ENCODE data around the gene FER. TPM values are rescaled to one million over a fixed set of nuclear protein-coding genes. Genes with fewer than 3 reads are reported as not detected.
"Not testable (repeated sequence)": the region's sequence is repeated elsewhere in the genome, so short reads cannot be mapped to it uniquely, and the experiment has no call there.

The FER gene
- total and polyA plus RNA-seq, 2 experiments from 2014 or later: 25.9 to 30.7 TPM

DNA sequence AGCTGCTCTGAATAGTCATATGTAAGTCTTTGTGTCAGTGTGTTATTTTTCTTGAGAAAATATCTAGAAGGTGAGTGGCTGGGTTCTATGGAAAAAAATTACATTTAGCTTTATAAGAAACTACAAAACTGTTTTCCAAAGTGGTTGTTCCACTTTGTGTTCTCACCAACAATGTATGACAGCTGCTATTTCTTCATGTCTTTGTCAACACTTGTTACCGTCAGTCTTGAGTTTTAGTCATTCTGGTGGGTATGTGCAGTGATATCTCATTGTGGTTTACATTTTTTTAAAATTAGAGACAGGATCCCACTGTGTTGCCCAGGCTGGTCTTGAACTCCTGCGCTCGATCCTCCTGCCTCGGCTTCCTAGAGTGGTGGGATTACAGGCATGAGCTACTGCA, 415.6 kb downstream of the FER start:
- Histone ChIP-seq H3K4me3 (no peak overlapping the region), H3K27me3 (no peaks in the 10 kb centered on the region), H3K9me3 (ENCODE audit: low read depth) (no peaks in the 10 kb centered on the region), H3K4me1 (ENCODE audit: low read depth) (peaks cover 6% of the 10 kb centered on the region), H3K27ac (no peak overlapping the region), H3K36me3 (no peaks in the 10 kb centered on the region)
- DNase-seq (ENCODE audit: low read depth in 1 of 2, low spot score in 1 of 2): no peak
- TF ChIP-seq, protein P1, sequence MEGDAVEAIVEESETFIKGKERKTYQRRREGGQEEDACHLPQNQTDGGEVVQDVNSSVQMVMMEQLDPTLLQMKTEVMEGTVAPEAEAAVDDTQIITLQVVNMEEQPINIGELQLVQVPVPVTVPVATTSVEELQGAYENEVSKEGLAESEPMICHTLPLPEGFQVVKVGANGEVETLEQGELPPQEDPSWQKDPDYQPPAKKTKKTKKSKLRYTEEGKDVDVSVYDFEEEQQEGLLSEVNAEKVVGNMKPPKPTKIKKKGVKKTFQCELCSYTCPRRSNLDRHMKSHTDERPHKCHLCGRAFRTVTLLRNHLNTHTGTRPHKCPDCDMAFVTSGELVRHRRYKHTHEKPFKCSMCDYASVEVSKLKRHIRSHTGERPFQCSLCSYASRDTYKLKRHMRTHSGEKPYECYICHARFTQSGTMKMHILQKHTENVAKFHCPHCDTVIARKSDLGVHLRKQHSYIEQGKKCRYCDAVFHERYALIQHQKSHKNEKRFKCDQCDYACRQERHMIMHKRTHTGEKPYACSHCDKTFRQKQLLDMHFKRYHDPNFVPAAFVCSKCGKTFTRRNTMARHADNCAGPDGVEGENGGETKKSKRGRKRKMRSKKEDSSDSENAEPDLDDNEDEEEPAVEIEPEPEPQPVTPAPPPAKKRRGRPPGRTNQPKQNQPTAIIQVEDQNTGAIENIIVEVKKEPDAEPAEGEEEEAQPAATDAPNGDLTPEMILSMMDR (IDR thresholded peaks at IDR 0.05; ENCODE audit: low read depth, low read length): no peak

DNA sequence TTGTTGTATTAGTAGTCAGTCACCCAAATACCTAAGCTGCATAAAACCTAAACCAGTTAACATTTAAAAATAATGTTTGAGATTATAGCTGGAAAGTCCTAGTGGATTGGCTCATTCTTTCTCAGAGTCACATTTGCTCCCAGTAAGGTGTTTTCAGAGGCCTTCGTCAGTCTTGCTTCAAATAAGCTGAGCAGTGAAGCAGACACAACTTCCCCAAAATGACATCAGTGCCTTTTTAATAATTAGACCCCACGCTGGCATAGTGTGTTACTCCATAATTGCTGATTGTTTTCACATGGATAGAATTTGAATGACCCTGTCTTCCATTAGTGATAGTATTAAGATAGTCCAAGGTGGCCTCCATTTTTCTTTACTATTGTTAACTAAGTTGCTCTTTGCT, 416.3 kb downstream of the FER start:
- no peaks in the 10 kb centered on the region for H3K27me3 ChIP-seq
- no peak overlapping the region for H3K4me3 ChIP-seq
- H3K9me3 ChIP-seq (ENCODE audit: low read depth): no peaks in the 10 kb centered on the region
- no peaks in the 10 kb centered on the region for H3K36me3 ChIP-seq
- peaks cover 6% of the 10 kb centered on the region for H3K4me1 ChIP-seq (ENCODE audit: low read depth)
- no peak for DNase-seq (ENCODE audit: low read depth in 1 of 2, low spot score in 1 of 2)
- TF ChIP-seq, protein P1 (IDR thresholded peaks at IDR 0.05; ENCODE audit: low read depth, low read length): no peak
- no peak overlapping the region for H3K27ac ChIP-seq

DNA sequence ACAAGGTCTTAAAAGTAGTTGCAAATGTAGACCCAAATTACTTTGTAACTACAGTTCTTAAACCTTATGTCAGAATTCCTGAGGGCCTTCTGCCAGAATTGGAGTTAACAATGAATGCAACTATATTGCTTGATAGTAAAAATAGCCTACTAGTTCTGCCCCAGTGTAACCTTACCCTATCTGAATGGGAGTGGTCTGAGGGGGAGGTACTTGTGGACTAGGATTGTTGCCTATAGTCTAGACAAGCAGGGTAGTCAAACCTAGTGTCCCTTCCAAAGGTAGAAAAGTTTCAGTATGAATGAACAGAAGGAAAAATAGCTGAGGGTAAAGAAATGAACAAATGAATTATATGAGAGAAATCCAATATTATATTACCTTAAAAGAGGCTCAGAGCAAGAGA, 419.9 kb downstream of the FER start:
- Histone ChIP-seq H3K9me3 (ENCODE audit: low read depth) (no peaks in the 10 kb centered on the region), H3K4me3 (no peak overlapping the region), H3K27ac (no peak overlapping the region), H3K4me1 (ENCODE audit: low read depth) (peaks cover 6% of the 10 kb centered on the region), H3K27me3 (no peaks in the 10 kb centered on the region), H3K36me3 (no peaks in the 10 kb centered on the region)
- no peak for DNase-seq (ENCODE audit: low read depth in 1 of 2, low spot score in 1 of 2)
- TF ChIP-seq, protein P1 (IDR thresholded peaks at IDR 0.05; ENCODE audit: low read depth, low read length): no peak

DNA sequence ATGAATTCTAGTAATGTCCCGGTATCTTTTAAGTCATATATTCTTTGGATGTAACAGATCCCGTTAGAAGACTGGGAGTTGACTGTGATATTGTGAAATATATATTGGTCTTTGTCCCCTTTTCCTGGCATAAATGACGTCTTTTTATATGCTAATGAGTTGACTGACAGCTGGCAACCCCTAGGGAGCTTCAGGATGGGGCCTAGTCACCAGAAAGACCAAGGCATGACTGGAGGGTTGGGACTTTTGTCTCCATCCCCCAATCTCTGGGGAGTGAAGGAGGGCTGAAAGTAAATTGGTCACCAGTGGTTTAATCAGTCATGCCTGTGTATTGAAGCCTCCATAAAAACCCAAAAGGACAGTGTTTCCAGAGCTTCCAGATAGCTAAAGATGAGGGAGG, 420.5 kb downstream of the FER start:
- Histone ChIP-seq H3K9me3 (ENCODE audit: low read depth) (no peaks in the 10 kb centered on the region), H3K27ac (no peak overlapping the region), H3K36me3 (no peaks in the 10 kb centered on the region), H3K27me3 (no peaks in the 10 kb centered on the region), H3K4me3 (no peak overlapping the region), H3K4me1 (ENCODE audit: low read depth) (peaks cover 6% of the 10 kb centered on the region)
- no peak for DNase-seq (ENCODE audit: low read depth in 1 of 2, low spot score in 1 of 2)
- TF ChIP-seq, protein P1 (IDR thresholded peaks at IDR 0.05; ENCODE audit: low read depth, low read length): no peak

DNA sequence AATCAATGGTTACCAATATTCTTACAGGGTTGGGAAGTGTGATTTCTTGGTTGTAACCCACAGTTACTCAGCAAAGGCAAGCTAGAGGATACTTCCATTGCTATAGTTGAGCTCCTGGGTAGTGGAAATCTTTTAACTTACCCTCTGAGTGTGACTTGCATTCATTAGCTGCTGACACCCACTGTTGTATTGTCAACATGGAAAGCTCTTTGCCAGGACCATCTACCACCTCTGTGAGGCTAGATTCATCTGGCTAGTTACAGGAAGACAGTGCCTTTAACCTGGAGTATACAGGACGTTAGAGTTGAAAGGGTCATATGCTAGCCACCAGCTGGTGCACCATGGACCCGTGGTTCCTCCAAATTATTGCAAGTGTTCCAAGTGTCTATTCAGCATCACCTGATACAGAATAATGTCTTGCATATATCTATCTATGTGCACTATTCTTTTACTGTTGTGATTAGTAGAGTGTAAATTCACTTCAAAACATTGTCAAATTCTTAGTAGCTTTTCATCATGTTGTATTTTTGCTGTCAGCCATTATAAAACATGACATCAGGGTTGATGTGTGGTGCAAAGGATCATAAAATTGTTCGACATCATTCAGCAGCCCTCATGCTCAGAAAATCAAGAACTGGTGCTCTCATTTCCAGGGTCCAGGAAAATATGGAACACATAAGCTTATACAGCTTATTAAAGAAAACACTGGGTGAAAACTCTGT, 423.1 kb downstream of the FER start:
- TF ChIP-seq, protein P1 (IDR thresholded peaks at IDR 0.05; ENCODE audit: low read depth, low read length): no peak
- no peaks in the 10 kb centered on the region for H3K27me3 ChIP-seq
- no peak overlapping the region for H3K27ac ChIP-seq
- no peaks in the 10 kb centered on the region for H3K9me3 ChIP-seq (ENCODE audit: low read depth)
- H3K4me3 ChIP-seq: no peak overlapping the region
- DNase-seq (ENCODE audit: low read depth in 1 of 2, low spot score in 1 of 2): no peak
- peaks cover 6% of the 10 kb centered on the region for H3K4me1 ChIP-seq (ENCODE audit: low read depth)
- H3K36me3 ChIP-seq: no peaks in the 10 kb centered on the region

DNA sequence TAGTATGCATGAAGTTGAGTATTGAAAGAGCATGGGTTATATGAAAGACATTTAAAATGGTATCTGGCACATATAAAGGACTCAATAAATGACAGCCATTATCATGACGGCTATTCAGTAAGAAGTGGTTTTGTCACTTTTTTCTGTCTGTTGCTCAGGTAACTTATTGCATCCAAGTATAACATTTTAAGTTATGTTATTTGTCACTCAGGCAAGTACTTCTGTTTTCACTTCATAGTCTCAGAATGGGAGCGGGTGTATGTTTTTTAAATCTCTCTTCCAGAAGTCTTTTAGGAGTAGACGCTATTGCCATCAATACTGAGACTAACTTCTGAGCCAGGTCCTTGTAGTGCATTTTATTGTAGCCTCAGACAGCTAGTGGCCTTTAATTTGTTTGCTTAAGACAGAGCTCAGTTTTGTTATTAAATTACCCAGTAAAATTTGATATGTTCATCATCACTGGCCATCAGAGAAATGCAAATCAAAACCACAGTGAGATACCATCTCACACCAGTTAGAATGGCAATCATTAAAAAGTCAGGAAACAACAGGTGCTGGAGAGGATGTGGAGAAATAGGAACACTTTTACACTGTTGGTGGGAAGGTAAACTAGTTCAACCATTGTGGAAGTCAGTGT, 423.9 kb downstream of the FER start:
- not testable (repeated sequence) for H3K27ac ChIP-seq; H3K4me3 ChIP-seq; H3K9me3 ChIP-seq (ENCODE audit: low read depth); H3K27me3 ChIP-seq; H3K4me1 ChIP-seq (ENCODE audit: low read depth); H3K36me3 ChIP-seq; DNase-seq (ENCODE audit: low read depth in 1 of 2, low spot score in 1 of 2)
